Aortic smooth muscle cell (primary cell): Measurements from ENCODE around the gene HAVCR2. TPM values are rescaled to one million over a fixed set of nuclear protein-coding genes. Genes with fewer than 3 reads are reported as not detected.

Experiments
- total RNA-seq: library from RNA; depleted of rRNA; stranded (reverse); fragments of >200 nt; gene quantifications from 2 replicates; pipeline ENCODE4 v1.2.3, GENCODE V29; 2014

The HAVCR2 gene
- 0.26 and 0.56 TPM in 2 replicates for total RNA-seq

DNA sequence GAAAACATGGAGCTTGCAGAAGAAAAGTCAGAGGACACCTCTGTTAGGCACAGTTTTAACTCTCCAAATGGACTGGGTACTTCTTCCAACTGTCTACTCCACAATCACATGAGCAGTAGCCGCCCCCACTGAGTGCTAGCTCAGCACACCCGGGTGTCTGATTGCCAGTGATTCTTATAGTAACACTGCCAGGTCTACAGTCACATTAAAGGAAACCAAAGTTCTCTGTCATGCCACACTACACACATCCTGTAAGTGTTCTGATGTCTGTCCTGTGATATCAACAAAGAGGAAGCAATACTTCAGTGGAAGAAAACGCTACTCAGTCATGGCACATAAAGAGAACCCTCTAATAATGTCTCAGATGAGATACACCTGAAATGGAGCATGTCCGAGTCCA is at the start of gene HAVCR2:
Gene HAVCR2, minus strand, starts transcription at position 69 of the 400 bp plus-strand sequence. Its CDS starts 61 bp downstream, at position 8.

DNA sequence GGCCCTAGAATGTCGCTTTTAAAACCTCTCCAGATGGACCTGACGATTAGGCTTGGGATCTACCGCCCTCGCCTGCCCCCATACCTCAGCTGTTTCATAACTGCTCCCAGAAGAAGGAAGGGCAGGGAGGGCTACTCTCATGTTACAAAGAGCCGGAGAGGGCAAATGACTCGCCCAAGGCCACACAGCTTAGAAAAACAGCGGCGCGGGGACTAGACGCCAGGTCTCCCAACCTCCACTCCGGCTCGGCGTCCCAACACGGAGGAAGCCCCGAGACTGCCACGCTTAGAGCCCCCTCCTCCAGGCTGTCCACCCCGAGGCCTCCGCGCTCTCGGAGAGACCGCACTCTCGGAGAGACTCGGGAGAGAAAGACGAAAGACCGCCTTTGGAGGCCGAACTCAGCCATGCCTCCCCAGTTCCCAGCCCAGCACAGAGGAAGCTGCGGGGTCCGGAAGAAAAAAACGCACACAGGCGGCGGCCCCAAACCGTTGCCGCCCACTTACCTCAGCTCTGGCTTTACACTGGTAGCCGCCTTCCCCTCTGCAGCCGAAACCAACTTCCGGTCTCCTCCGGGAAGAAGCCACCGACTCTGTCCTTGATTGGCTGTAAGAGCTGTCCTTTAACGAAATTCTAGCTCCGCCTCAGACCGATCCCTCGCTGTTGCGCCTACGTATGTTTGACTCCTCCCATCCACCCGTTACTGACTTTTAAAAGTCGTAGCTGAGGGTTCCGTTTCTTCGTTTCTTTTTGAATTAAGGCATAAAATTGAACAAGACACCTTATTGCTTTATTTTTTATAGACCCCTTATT is 33.7 kb upstream of the HAVCR2 start, which contains the start of gene MED7:
Gene MED7, minus strand, starts transcription at position 549 of the 810 bp plus-strand sequence. CDS start 3,434 bp downstream, outside the sequence.

DNA sequence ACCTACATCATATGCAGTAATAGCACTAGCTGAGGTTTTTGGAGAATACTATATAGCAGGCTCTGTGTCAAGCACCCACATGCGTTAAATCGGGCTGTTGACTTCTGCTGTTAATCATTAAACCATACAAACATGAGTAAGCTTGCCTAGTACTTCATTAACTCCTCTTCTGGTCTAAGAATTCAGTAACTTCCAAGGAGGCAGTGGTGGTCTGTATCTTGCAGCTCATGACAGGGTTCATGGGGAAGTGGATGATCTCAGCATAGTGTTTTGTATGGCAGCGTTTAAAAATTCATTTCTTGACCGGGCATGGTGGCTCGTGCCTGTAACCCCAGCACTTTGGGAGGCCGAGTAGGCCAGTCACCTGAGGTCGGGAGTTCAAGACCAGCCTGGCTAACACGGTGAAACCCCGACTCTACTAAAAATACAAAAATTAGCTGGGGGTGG is 49.7 kb downstream of the HAVCR2 start, which contains the start of gene HAVCR1:
Gene HAVCR1, minus strand, starts transcription at position 24 of the 447 bp plus-strand sequence. CDS start 1,173 bp downstream, outside the sequence.

Other genes with a start within 250 kb of the HAVCR2 start
- gene TIMD4, start 145.8 kb downstream of the HAVCR2 start, total RNA-seq, result not detected in 2 replicates
- not detected in 2 replicates for gene HAVCR1, start 49.9 kb downstream of the HAVCR2 start, total RNA-seq
- 8.4 and 8.9 TPM in 2 replicates for gene MED7, start 33.8 kb upstream of the HAVCR2 start, total RNA-seq
- not detected in 2 replicates for gene GARIN3, start 57.2 kb upstream of the HAVCR2 start, total RNA-seq
- not detected in 2 replicates for gene ITK, start 71.8 kb upstream of the HAVCR2 start, total RNA-seq
- gene CYFIP2, start 157.1 kb upstream of the HAVCR2 start, total RNA-seq, result 6.3 and 16.8 TPM in 2 replicates